IMR-90 (cell line): ENCODE results near the gene HUWE1. TPM values are rescaled to one million over a fixed set of nuclear protein-coding genes. Genes with fewer than 3 reads are reported as not detected.

Source experiments
- ATAC-seq: fragments of 200-7000 bp; cut with Tn5 transposase; 2 replicates; pipeline ENCODE4 v1.9.1; 2020; ENCODE audit warnings: low read depth, mild to moderate bottlenecking, moderate library complexity
- BruUV-seq: library from RNA; stranded (reverse); fragments of 400-500 nt; replicated peaks from 2 replicates; lab custom pipeline; 2021; lab: Mats Ljungman, UMichigan
- CTCF ChIA-PET: fragments of 300-600 bp; formaldehyde crosslinking; extraction: SDS; loops from one replicate; lab custom pipeline; 2021; ENCODE audit warnings: antibody characterized with exemption; lab: Yijun Ruan, JAX
- POLR2A ChIA-PET: fragments of 300-600 bp; sonication (Branson Sonifier 250); formaldehyde crosslinking; loops from one replicate; lab custom pipeline; 2022; ENCODE audit warnings: antibody characterized with exemption; ENCODE audit not compliant: unreplicated experiment; lab: Charles Lee
- DNase-seq: peaks from one replicate; pipeline ENCODE4 v3.0.0; 2013
- H2AFZ ChIP-seq: replicated peaks from 2 replicates; pipeline ENCODE3; 2013; ENCODE audit warnings: low read length, mild to moderate bottlenecking; ENCODE audit not compliant: poor library complexity
- H2AK5ac ChIP-seq: 2 replicates; pipeline ENCODE4 v1.6.1; 2013; ENCODE audit warnings: low read depth, low read length, inconsistent platforms
- H2AK9ac ChIP-seq: replicated peaks from 2 replicates; pipeline ENCODE3; 2013; ENCODE audit warnings: mild to moderate bottlenecking, low read depth, low read length, moderate library complexity; ENCODE audit not compliant: poor library complexity
- H2BK120ac ChIP-seq: 2 replicates; pipeline ENCODE4 v1.6.1; 2013; ENCODE audit warnings: low read depth, low read length, inconsistent platforms
- H2BK15ac ChIP-seq: 3 replicates; pipeline ENCODE4 v1.6.1; 2013; ENCODE audit warnings: low read depth, low read length, inconsistent platforms
- H2BK20ac ChIP-seq: 2 replicates; pipeline ENCODE4 v1.6.1; 2013; ENCODE audit warnings: low read depth, mild to moderate bottlenecking, inconsistent platforms, low read length, moderate library complexity
- H2BK5ac ChIP-seq: 2 replicates; pipeline ENCODE4 v1.6.1; 2013; ENCODE audit warnings: mild to moderate bottlenecking, low read depth, low read length, inconsistent platforms; ENCODE audit not compliant: poor library complexity, severe bottlenecking
- H3K14ac ChIP-seq: replicated peaks from 2 replicates; pipeline ENCODE4 v1.6.1; 2013; ENCODE audit warnings: low read depth, low read length, inconsistent platforms
- H3K18ac ChIP-seq: 2 replicates; pipeline ENCODE4 v1.6.1; 2013; ENCODE audit warnings: low read depth, low read length, control low read depth
- H3K23ac ChIP-seq: 2 replicates; pipeline ENCODE4 v1.6.1; 2013; ENCODE audit warnings: low read depth, low read length, inconsistent platforms
- H3K27ac ChIP-seq: 2 replicates; pipeline ENCODE4 v1.5.1; 2013; ENCODE audit warnings: mild to moderate bottlenecking, control low read depth, low read length; ENCODE audit not compliant: insufficient read depth
- H3K27me3 ChIP-seq: 2 replicates; pipeline ENCODE4 v1.6.1; 2013; ENCODE audit warnings: low read length; ENCODE audit not compliant: control insufficient read depth, insufficient read depth
- H3K36me3 ChIP-seq: 2 replicates; pipeline ENCODE4 v1.6.1; 2013; ENCODE audit warnings: low read length, mixed read lengths; ENCODE audit not compliant: control insufficient read depth, insufficient read depth
- H3K4ac ChIP-seq: 2 replicates; pipeline ENCODE4 v1.6.1; 2013; ENCODE audit warnings: low read depth, low read length, inconsistent platforms
- H3K4me1 ChIP-seq: 2 replicates; pipeline ENCODE4 v1.6.1; 2013; ENCODE audit warnings: low read length, mixed read lengths; ENCODE audit not compliant: control insufficient read depth, insufficient read depth
- H3K4me2 ChIP-seq: 2 replicates; pipeline ENCODE4 v1.6.1; 2013; ENCODE audit warnings: low read depth, mild to moderate bottlenecking, control low read depth, low read length, moderate library complexity
- H3K4me3 ChIP-seq: 2 replicates; pipeline ENCODE4 v1.5.1; 2013; ENCODE audit warnings: low read depth, mild to moderate bottlenecking, control low read depth, low read length, moderate library complexity; ENCODE audit not compliant: insufficient read depth
- H3K56ac ChIP-seq: 2 replicates; pipeline ENCODE4 v1.6.1; 2013; ENCODE audit warnings: low read length, inconsistent platforms; ENCODE audit not compliant: insufficient read depth; ENCODE audit errors: extremely low read depth
- H3K79me1 ChIP-seq, 2 experiments: 2 replicates each; pipeline ENCODE4 v1.6.1; 2013; ENCODE audit warnings: low read length in 2 of 2, inconsistent platforms in 1 of 2, low read depth in 1 of 2
- H3K9ac ChIP-seq: 2 replicates; pipeline ENCODE4 v1.6.1; 2013; ENCODE audit warnings: low read depth, low read length, control low read depth
- H3K9me1 ChIP-seq: 2 replicates; pipeline ENCODE4 v1.6.1; 2013; ENCODE audit warnings: low read length, inconsistent platforms; ENCODE audit not compliant: insufficient read depth
- H3K9me3 ChIP-seq: 2 replicates; pipeline ENCODE4 v1.6.1; 2013; ENCODE audit warnings: low read length; ENCODE audit not compliant: control insufficient read depth, insufficient read depth
- H4K20me1 ChIP-seq: 2 replicates; pipeline ENCODE4 v1.6.1; 2013; ENCODE audit warnings: low read length, inconsistent platforms; ENCODE audit not compliant: insufficient read depth
- H4K5ac ChIP-seq: 2 replicates; pipeline ENCODE4 v1.6.1; 2013; ENCODE audit warnings: mild to moderate bottlenecking, low read depth, low read length, control low read depth
- H4K8ac ChIP-seq, 2 experiments: 2 replicates each; pipeline ENCODE4 v1.6.1; 2013; ENCODE audit warnings: low read depth in 2 of 2, low read length in 2 of 2, control low read depth in 1 of 2, inconsistent platforms in 1 of 2
- H4K91ac ChIP-seq: 2 replicates; pipeline ENCODE4 v1.6.1; 2013; ENCODE audit warnings: low read depth, low read length, inconsistent platforms; ENCODE audit not compliant: insufficient read depth
- CEBPB ChIP-seq: IDR thresholded peaks from 2 replicates; pipeline ENCODE4 v1.6.1; 2012; ENCODE audit warnings: low read depth, low read length, improper control_type of control experiment
- MAFK ChIP-seq: IDR thresholded peaks from 2 replicates; pipeline ENCODE4 v1.6.1; 2012; ENCODE audit warnings: low read depth, low read length, improper control_type of control experiment
- MXI1 ChIP-seq: IDR thresholded peaks from 2 replicates; pipeline ENCODE4 v1.6.1; 2012; ENCODE audit warnings: low read depth, mild to moderate bottlenecking, low read length, moderate library complexity, borderline replicate concordance
- RAD21 ChIP-seq: IDR thresholded peaks from 2 replicates; pipeline ENCODE4 v1.6.1; 2012; ENCODE audit warnings: low read length, improper control_type of control experiment
- RCOR1 ChIP-seq: IDR thresholded peaks from 2 replicates; pipeline ENCODE4 v1.6.1; 2012; ENCODE audit warnings: mild to moderate bottlenecking, low read length, improper control_type of control experiment; ENCODE audit not compliant: insufficient replicate concordance
- RFX5 ChIP-seq: IDR thresholded peaks from 2 replicates; pipeline ENCODE4 v1.8.0; 2012; ENCODE audit warnings: low read depth, mild to moderate bottlenecking, low read length, moderate library complexity
- WGBS, 2 experiments: methylation state at CpG; one replicate each; pipeline versions ENCODE4 v1.1.5 to v1.1.7; 2013; ENCODE audit warnings: missing lambda C conversion rate in 2 of 2; ENCODE audit not compliant: insufficient read length in 1 of 2; ENCODE audit errors: extremely low coverage in 2 of 2; 5-methylcytosine and 5-hydroxymethylcytosine counted together
- dilution Hi-C: fragments of 300-500 bp; cut with HindIII; formaldehyde crosslinking; loops from one replicate; pipeline ENCODE4 v1.14.3; 2018; ENCODE audit warnings: low sequenced_read_pairs; ENCODE audit not compliant: unreplicated experiment
- in situ Hi-C: fragments of 300-500 bp; cut with MboI; formaldehyde crosslinking; loops from 3 replicates; pipeline ENCODE4 v1.14.3; 2019; ENCODE audit warnings: low sequenced_read_pairs, inconsistent platforms, mixed read lengths
- intact Hi-C: fragments of 100-400 bp; cut with micrococcal nuclease; formaldehyde crosslinking; loops from 2 replicates; pipeline ENCODE4 v1.10.0; 2022
- polyA plus RNA-seq, 3 experiments: library from polyadenylated mRNA; depleted of rRNA; stranded (reverse); fragments of >200 nt; gene quantifications; 2 replicates each; pipeline ENCODE4 v1.2.3, GENCODE V29; 2012; ENCODE audit warnings: low replicate concordance in 1 of 3
- total RNA-seq: library from RNA; depleted of rRNA; stranded (reverse); fragments of >200 nt; gene quantifications from 2 replicates; pipeline ENCODE4 v1.2.3, GENCODE V29; 2012
- TF ChIP-seq, protein P1 (sequence below): fragments of 150-350 bp; IDR thresholded peaks from 2 replicates; pipeline ENCODE4 v1.6.1; 2016; ENCODE audit warnings: low read depth, mild to moderate bottlenecking, low read length, moderate library complexity, borderline replicate concordance

HUWE1 gene
- total and polyA plus RNA-seq, 2 of the 4 experiments (the other 2 are of a cell fraction), result 47.6 to 57.7 TPM

DNA sequence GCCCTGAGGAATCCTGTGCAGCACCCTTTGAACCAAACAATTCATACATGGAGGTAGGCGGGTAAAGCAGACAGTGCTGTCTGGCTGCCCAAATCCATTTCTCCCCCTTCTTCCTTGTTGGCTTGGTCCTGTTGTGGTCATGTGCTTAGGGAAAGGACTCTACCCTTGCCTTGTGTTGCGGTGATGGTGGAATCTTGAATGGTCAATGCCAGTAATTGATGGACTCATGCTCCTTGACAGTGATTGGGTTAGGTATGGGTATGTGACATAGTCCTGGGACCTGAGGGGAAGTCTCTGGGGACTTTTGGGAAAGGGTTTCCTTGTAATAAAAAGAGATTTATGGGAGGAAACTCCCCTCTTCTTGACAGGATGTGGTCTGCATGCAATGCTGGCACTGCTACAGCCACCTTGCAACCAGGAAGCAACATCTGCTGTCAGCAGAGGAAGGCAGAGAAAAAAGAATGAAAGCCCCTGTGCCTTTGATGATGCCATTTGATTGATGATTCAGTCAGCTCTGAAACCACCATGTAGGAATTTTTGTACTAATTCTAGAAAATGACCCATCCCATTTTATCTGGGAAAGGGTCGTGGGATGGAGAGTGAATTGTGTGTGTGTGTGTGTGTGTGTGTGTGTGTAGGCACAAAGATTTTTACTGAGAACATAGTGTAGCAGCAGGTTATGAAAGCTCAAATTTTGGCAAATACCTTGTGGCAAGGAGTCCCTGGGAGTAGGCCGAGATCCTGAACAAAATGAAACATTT lies 30.0 kb upstream of the HUWE1 start:
- ATAC-seq, result no peak
- BruUV-seq, result no TSS peak
- Histone ChIP-seq H3K9me3 (no peaks in the 10 kb centered on the region), H2BK5ac (no peak overlapping the region), H2BK120ac (no peak overlapping the region), H3K23ac (no peak overlapping the region), H2BK15ac (no peak overlapping the region), H4K8ac (no peak overlapping the region), H3K4me1 (peaks cover 6% of the 10 kb centered on the region; the same call in 1 of the 2 replicates), H3K9ac (no peak overlapping the region), H3K27ac (no peak overlapping the region), H3K56ac (no peak overlapping the region), H4K5ac (no peak overlapping the region), H2AK9ac (no peak overlapping the region), H3K79me1 (no peaks in the 10 kb centered on the region), H3K27me3 (peaks cover 6% of the 10 kb centered on the region), H2AK5ac (no peak overlapping the region), H4K20me1 (no peaks in the 10 kb centered on the region), H3K14ac (no peak overlapping the region), H3K18ac (no peak overlapping the region), H2AFZ (no peak overlapping the region), H2BK20ac (no peak overlapping the region), H3K4me3 (no peak overlapping the region), H3K4me2 (no peak overlapping the region), H4K91ac (no peak overlapping the region), H3K4ac (no peak overlapping the region), H3K36me3 (no peaks in the 10 kb centered on the region), H3K9me1 (0 out of 2 replicates have a peak, but pooled peaks cover 3% of the 10 kb centered on the region)
- intact Hi-C loops, result no loop called here
- in situ Hi-C loops, result no loop called here
- WGBS, 2 experiments, result 50% methylated on average over 1 of the region's 4 CpGs; no CpG with 5 or more reads in 1 of the 2 experiments
- DNase-seq, result peak; percentile 48
- dilution Hi-C loops, result no loop called here
- POLR2A ChIA-PET, result no interaction called here
- TF ChIP-seq MXI1 (no peak), CEBPB (no peak), RFX5 (no peak), RAD21 (no peak), MAFK (no peak), RCOR1 (no peak)
- TF ChIP-seq, protein P1, sequence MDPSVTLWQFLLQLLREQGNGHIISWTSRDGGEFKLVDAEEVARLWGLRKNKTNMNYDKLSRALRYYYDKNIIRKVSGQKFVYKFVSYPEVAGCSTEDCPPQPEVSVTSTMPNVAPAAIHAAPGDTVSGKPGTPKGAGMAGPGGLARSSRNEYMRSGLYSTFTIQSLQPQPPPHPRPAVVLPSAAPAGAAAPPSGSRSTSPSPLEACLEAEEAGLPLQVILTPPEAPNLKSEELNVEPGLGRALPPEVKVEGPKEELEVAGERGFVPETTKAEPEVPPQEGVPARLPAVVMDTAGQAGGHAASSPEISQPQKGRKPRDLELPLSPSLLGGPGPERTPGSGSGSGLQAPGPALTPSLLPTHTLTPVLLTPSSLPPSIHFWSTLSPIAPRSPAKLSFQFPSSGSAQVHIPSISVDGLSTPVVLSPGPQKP, result no peak
- CTCF ChIA-PET, result interaction anchor here (0.6 kb wide), 1 partner anchor 203 kb away, joined by 3 read pairs; no protein-coding TSS in a partner anchor
